Hematopoietic multipotent progenitor cell treated with erythropoietin and hydrocortisone succinate and interleukin-3 and kit ligand, for 6 days (in vitro differentiated cells): ENCODE data around the gene CISH.

ENCODE experiments used
- DNase-seq: peaks from one replicate; pipeline ENCODE4 v3.0.0-alpha.2; 2015

The CISH gene

GRCh38 chr3:50592568-50592967 lies 19.0 kb downstream of the CISH start:
- DNase-seq: peak; percentile 83

- no peak for DNase-seq
Measured at GRCh38 chr3:50591196-50591741, 20.3 kb downstream of the CISH start.

- peak; percentile 92 for DNase-seq
Measured at GRCh38 chr3:50588759-50589433, 22.7 kb downstream of the CISH start.

GRCh38 chr3:50587806-50588758 lies 23.5 kb downstream of the CISH start:
- DNase-seq: peak; percentile 50

GRCh38 chr3:50587373-50587772 lies 24.2 kb downstream of the CISH start:
- DNase-seq: no peak

- DNase-seq: no peak
Measured at GRCh38 chr3:50586763-50587070, 24.9 kb downstream of the CISH start.

- DNase-seq: no peak
Measured at GRCh38 chr3:50585919-50586762, 25.4 kb downstream of the CISH start.

GRCh38 chr3:50584391-50584790 lies 27.2 kb downstream of the CISH start:
- no peak for DNase-seq

GRCh38 chr3:50583897-50584296 lies 27.7 kb downstream of the CISH start:
- DNase-seq: no peak

GRCh38 chr3:50582083-50582482 lies 29.5 kb downstream of the CISH start:
- no peak for DNase-seq

- no peak for DNase-seq
Measured at GRCh38 chr3:50581459-50581842, 30.1 kb downstream of the CISH start.

GRCh38 chr3:50580683-50581458 lies 30.7 kb downstream of the CISH start:
- DNase-seq: no peak

- DNase-seq: no peak
Measured at GRCh38 chr3:50577348-50577747, 34.2 kb downstream of the CISH start.

- DNase-seq: no peak
Measured at GRCh38 chr3:50575372-50575771, 36.2 kb downstream of the CISH start.

- DNase-seq: no peak
Measured at GRCh38 chr3:50574444-50574831, 37.1 kb downstream of the CISH start.

- no peak for DNase-seq
Measured at GRCh38 chr3:50573566-50574443, 37.8 kb downstream of the CISH start.

GRCh38 chr3:50572801-50573371 lies 38.7 kb downstream of the CISH start:
- no peak for DNase-seq

- peak; percentile 93 for DNase-seq
Measured at GRCh38 chr3:50572158-50572557, 39.4 kb downstream of the CISH start.

GRCh38 chr3:50571486-50571885 lies 40.1 kb downstream of the CISH start:
- DNase-seq: no peak

- no peak for DNase-seq
Measured at GRCh38 chr3:50570508-50571279, 40.9 kb downstream of the CISH start.
